ENCODE measurements around the gene TSPAN32. TPM values are rescaled to one million over a fixed set of nuclear protein-coding genes. Genes with fewer than 3 reads are reported as not detected.

Gene TSPAN32
- total RNA-seq: 0.59 and 1.4 TPM in 2 replicates

GRCh38 chr11:2301631-2302305, at the start of gene TSPAN32, which contains the start of gene C11orf21:
Gene TSPAN32 (plus strand): TSS chr11:2302013. CDS start chr11:2302150, 137 bp downstream.
Gene C11orf21 (minus strand): TSS chr11:2301918. CDS start chr11:2301808, 110 bp downstream.
- no peak within 1 kb of the TSS for H2AFZ ChIP-seq (ENCODE audit: low read length)
- H3K27me3 ChIP-seq (ENCODE audit: insufficient read depth, low read length): no peaks in the 10 kb centered on the region
- H3K36me3 ChIP-seq (ENCODE audit: insufficient read depth, low read length): no peaks in the 10 kb centered on the region
- H3K79me2 ChIP-seq (ENCODE audit: insufficient read depth, low read length): no peaks in the 10 kb centered on the region
- H3K4me3 ChIP-seq (ENCODE audit: insufficient read depth, low read length): no peak within 1 kb of the TSS
- DNase-seq (ENCODE audit: insufficient read length, low spot score, missing footprints): peak; percentile 83
- H3K4me2 ChIP-seq (ENCODE audit: insufficient read depth, low read length): no peak within 1 kb of the TSS
- H3K4me1 ChIP-seq (ENCODE audit: insufficient read depth, low read length): peaks cover 13% of the 10 kb centered on the region
- H3K9me3 ChIP-seq (ENCODE audit: low read depth, low read length): no peaks in the 10 kb centered on the region
- no peak for TF ChIP-seq CTCF (IDR thresholded peaks at IDR 0.05; ENCODE audit: extremely low read depth, low read depth, low read length)
- no peak within 1 kb of the TSS for H3K27ac ChIP-seq (ENCODE audit: low read depth, low read length)
- H4K20me1 ChIP-seq (ENCODE audit: insufficient read depth, low read length): no peaks in the 10 kb centered on the region

- no peak for DNase-seq (ENCODE audit: insufficient read length, low spot score, missing footprints)
- TF ChIP-seq CTCF (IDR thresholded peaks at IDR 0.05; ENCODE audit: extremely low read depth, low read depth, low read length): no peak
- Histone ChIP-seq H3K27me3 (ENCODE audit: insufficient read depth, low read length) (peaks cover 9% of the 10 kb centered on the region), H3K4me3 (ENCODE audit: insufficient read depth, low read length) (no peak overlapping the region), H3K4me2 (ENCODE audit: insufficient read depth, low read length) (no peak overlapping the region), H3K9me3 (ENCODE audit: low read depth, low read length) (no peaks in the 10 kb centered on the region), H3K4me1 (ENCODE audit: insufficient read depth, low read length) (no peaks in the 10 kb centered on the region), H3K36me3 (ENCODE audit: insufficient read depth, low read length) (no peaks in the 10 kb centered on the region), H3K27ac (ENCODE audit: low read depth, low read length) (no peak overlapping the region), H2AFZ (ENCODE audit: low read length) (no peak overlapping the region), H3K79me2 (ENCODE audit: insufficient read depth, low read length) (no peaks in the 10 kb centered on the region), H4K20me1 (ENCODE audit: insufficient read depth, low read length) (no peaks in the 10 kb centered on the region)
These were observed 49.8 kb upstream of the TSPAN32 start for GRCh38 chr11:2252018-2252417.

GRCh38 chr11:2256293-2256913, 45.4 kb upstream of the TSPAN32 start:
- Histone ChIP-seq H3K27ac (ENCODE audit: low read depth, low read length) (no peak overlapping the region), H3K36me3 (ENCODE audit: insufficient read depth, low read length) (no peaks in the 10 kb centered on the region), H3K9me3 (ENCODE audit: low read depth, low read length) (no peaks in the 10 kb centered on the region), H3K4me1 (ENCODE audit: insufficient read depth, low read length) (no peaks in the 10 kb centered on the region), H3K4me3 (ENCODE audit: insufficient read depth, low read length) (no peak overlapping the region), H3K27me3 (ENCODE audit: insufficient read depth, low read length) (peaks cover 2% of the 10 kb centered on the region), H2AFZ (ENCODE audit: low read length) (no peak overlapping the region), H4K20me1 (ENCODE audit: insufficient read depth, low read length) (no peaks in the 10 kb centered on the region), H3K79me2 (ENCODE audit: insufficient read depth, low read length) (no peaks in the 10 kb centered on the region), H3K4me2 (ENCODE audit: insufficient read depth, low read length) (no peak overlapping the region)
- peak; percentile 73 for DNase-seq (ENCODE audit: insufficient read length, low spot score, missing footprints)
- no peak for TF ChIP-seq CTCF (IDR thresholded peaks at IDR 0.05; ENCODE audit: extremely low read depth, low read depth, low read length)

- Histone ChIP-seq H4K20me1 (ENCODE audit: insufficient read depth, low read length) (no peaks in the 10 kb centered on the region), H3K27me3 (ENCODE audit: insufficient read depth, low read length) (peaks cover 2% of the 10 kb centered on the region), H3K27ac (ENCODE audit: low read depth, low read length) (no peak overlapping the region), H3K4me3 (ENCODE audit: insufficient read depth, low read length) (no peak overlapping the region), H3K4me2 (ENCODE audit: insufficient read depth, low read length) (no peak overlapping the region), H3K36me3 (ENCODE audit: insufficient read depth, low read length) (no peaks in the 10 kb centered on the region), H3K79me2 (ENCODE audit: insufficient read depth, low read length) (no peaks in the 10 kb centered on the region), H3K9me3 (ENCODE audit: low read depth, low read length) (no peaks in the 10 kb centered on the region), H2AFZ (ENCODE audit: low read length) (no peak overlapping the region), H3K4me1 (ENCODE audit: insufficient read depth, low read length) (no peaks in the 10 kb centered on the region)
- no peak for TF ChIP-seq CTCF (IDR thresholded peaks at IDR 0.05; ENCODE audit: extremely low read depth, low read depth, low read length)
- DNase-seq (ENCODE audit: insufficient read length, low spot score, missing footprints): peak; percentile 78
These were observed 44.7 kb upstream of the TSPAN32 start for GRCh38 chr11:2256951-2257700.
